Measurements from ENCODE around the gene CREG2.

CREG2 gene

DNA sequence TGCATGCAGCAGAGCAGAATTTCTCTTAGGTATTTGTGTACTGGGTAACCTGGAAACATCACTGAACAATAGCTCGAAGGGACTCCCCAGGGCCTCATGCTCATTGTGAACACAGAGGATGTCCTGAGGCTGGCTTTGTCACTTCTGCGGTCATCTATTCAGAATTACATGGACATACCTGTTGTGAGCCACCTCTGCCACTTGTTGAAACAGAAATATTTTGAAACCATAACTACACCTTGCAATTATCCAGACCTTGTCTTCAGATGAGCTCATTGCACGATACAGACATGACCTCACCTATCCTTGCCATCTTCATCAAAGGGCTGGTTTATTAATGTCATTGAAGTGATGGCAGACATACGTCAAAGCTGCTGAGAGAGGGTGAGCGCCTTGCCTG is 23.4 kb upstream of the CREG2 start:
- DNase-seq (ENCODE audit: low read depth) = no peak
- no peak for TF ChIP-seq CTCF (conservative IDR thresholded peaks at IDR 0.05; ENCODE audit: control insufficient read depth, insufficient read depth, low read depth, low read length)
- H3K4me3 ChIP-seq (ENCODE audit: control insufficient read depth, low read depth, low read length) = no peak overlapping the region

- no peak for TF ChIP-seq CTCF (conservative IDR thresholded peaks at IDR 0.05; ENCODE audit: control insufficient read depth, insufficient read depth, low read depth, low read length)
- H3K4me3 ChIP-seq (ENCODE audit: control insufficient read depth, low read depth, low read length) = no peak overlapping the region
- no peak for DNase-seq (ENCODE audit: low read depth)
These were observed 22.8 kb upstream of the CREG2 start for GRCh38 chr2:101410114-101410513.

DNA sequence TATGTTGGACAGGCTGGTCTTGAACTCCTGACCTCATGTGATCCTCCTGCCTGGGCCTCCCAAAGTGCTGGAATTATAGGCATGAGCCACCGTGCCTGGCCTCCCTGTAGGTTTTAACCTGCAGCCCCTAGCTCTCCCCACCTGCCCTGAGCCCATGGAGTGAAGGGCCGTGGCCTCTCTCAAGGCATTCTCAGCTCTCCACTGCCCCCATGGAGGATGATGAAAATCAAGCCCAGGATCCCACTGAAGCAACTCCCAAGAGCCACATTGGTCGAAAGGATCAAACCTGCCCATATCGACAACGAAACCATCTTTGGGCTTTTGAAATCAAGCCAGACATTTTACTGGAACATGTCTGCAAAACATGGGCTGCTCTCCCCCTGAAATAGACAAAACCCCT is 22.4 kb upstream of the CREG2 start:
- TF ChIP-seq CTCF (conservative IDR thresholded peaks at IDR 0.05; ENCODE audit: control insufficient read depth, insufficient read depth, low read depth, low read length) = no peak
- no peak for DNase-seq (ENCODE audit: low read depth)
- no peak overlapping the region for H3K4me3 ChIP-seq (ENCODE audit: control insufficient read depth, low read depth, low read length)

GRCh38 chr2:101408925-101409324 is 21.6 kb upstream of the CREG2 start:
- TF ChIP-seq CTCF (conservative IDR thresholded peaks at IDR 0.05; ENCODE audit: control insufficient read depth, insufficient read depth, low read depth, low read length) = no peak
- H3K4me3 ChIP-seq (ENCODE audit: control insufficient read depth, low read depth, low read length) = no peak overlapping the region
- no peak for DNase-seq (ENCODE audit: low read depth)

- TF ChIP-seq CTCF (conservative IDR thresholded peaks at IDR 0.05; ENCODE audit: control insufficient read depth, insufficient read depth, low read depth, low read length) = no peak
- no peak for DNase-seq (ENCODE audit: low read depth)
- no peak overlapping the region for H3K4me3 ChIP-seq (ENCODE audit: control insufficient read depth, low read depth, low read length)
These were observed 18.1 kb upstream of the CREG2 start for GRCh38 chr2:101405351-101405899.

- H3K4me3 ChIP-seq (ENCODE audit: control insufficient read depth, low read depth, low read length) = no peak overlapping the region
- no peak for DNase-seq (ENCODE audit: low read depth)
- TF ChIP-seq CTCF (conservative IDR thresholded peaks at IDR 0.05; ENCODE audit: control insufficient read depth, insufficient read depth, low read depth, low read length) = no peak
These were observed 16.4 kb upstream of the CREG2 start for GRCh38 chr2:101403745-101404144.

DNA sequence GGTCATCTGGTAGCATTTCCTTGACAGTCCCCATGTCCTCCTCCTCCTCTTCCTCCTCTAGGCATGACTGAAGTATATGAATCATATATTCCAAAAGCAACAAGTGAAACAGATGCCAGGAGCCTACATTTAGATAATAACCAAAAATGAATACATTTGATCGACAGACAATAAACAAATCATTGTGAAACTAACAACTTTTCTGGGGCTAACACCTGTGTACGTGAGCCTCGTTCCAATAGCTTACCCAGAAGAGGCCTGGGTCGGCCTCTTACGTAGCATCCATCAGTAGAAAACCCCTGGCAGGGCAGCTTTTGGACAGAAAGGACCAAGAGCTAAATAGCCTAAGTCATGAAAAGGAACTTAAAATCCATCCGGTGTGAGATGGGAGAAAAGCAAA is 15.3 kb upstream of the CREG2 start:
- no peak for DNase-seq (ENCODE audit: low read depth)
- no peak for TF ChIP-seq CTCF (conservative IDR thresholded peaks at IDR 0.05; ENCODE audit: control insufficient read depth, insufficient read depth, low read depth, low read length)
- no peak overlapping the region for H3K4me3 ChIP-seq (ENCODE audit: control insufficient read depth, low read depth, low read length)

Data from fibroblast of mammary gland (primary cell).